SK-N-SH (cell line): ENCODE measurements around the gene ORMDL1.

Experiments
- ELF1 ChIP-seq: IDR thresholded peaks from 2 replicates; pipeline ENCODE4 v1.4.0; 2012
- EZH2phosphoT487 ChIP-seq: fragments of 200-600 bp; sonication (generic); IDR thresholded peaks from 2 replicates; pipeline ENCODE4 v1.6.1; 2017; ENCODE audit warnings: low read depth, mixed run types, mild to moderate bottlenecking, antibody characterized with exemption, moderate library complexity, borderline replicate concordance
- FOXM1 ChIP-seq: IDR thresholded peaks from 2 replicates; pipeline ENCODE4 v1.4.0; 2012; ENCODE audit warnings: low read depth, mild to moderate bottlenecking
- NRF1 ChIP-seq: IDR thresholded peaks from 2 replicates; pipeline ENCODE4 v1.6.1; 2012; ENCODE audit warnings: low read depth, mild to moderate bottlenecking, low read length
- POLR2AphosphoS5 ChIP-seq: IDR thresholded peaks from 2 replicates; pipeline ENCODE4 v1.6.1; 2012; ENCODE audit warnings: low read depth, low read length
- RFX5 ChIP-seq: IDR thresholded peaks from 2 replicates; pipeline ENCODE4 v1.6.1; 2012; ENCODE audit warnings: mild to moderate bottlenecking, improper control_type of control experiment, low read length
- RXRA ChIP-seq: IDR thresholded peaks from 2 replicates; pipeline ENCODE4 v1.4.0; 2012; ENCODE audit warnings: low read depth, mild to moderate bottlenecking, borderline replicate concordance
- TCF12 ChIP-seq: IDR thresholded peaks from 2 replicates; pipeline ENCODE4 v1.4.0; 2012
- YY1 ChIP-seq: IDR thresholded peaks from 2 replicates; pipeline ENCODE4 v1.4.0; 2012; ENCODE audit warnings: low read depth, mild to moderate bottlenecking
- TF ChIP-seq, protein P1 (sequence below): fragments of 200-600 bp; sonication (generic); IDR thresholded peaks from 2 replicates; pipeline ENCODE4 v1.6.1; 2017; ENCODE audit warnings: antibody characterized with exemption, mild to moderate bottlenecking, moderate library complexity
- TF ChIP-seq, protein P2 (sequence below): IDR thresholded peaks from 2 replicates; pipeline ENCODE4 v1.4.0; 2012; ENCODE audit warnings: low read depth, borderline replicate concordance
- TF ChIP-seq, protein P3 (sequence below): fragments of 150-350 bp; IDR thresholded peaks from 2 replicates; pipeline ENCODE4 v1.6.1; 2017; ENCODE audit warnings: antibody characterized with exemption, low read length, low read depth, borderline replicate concordance
- TF ChIP-seq, protein P4 (sequence below): IDR thresholded peaks from 2 replicates; pipeline ENCODE4 v1.4.0; 2012; ENCODE audit warnings: low read depth

DNA sequence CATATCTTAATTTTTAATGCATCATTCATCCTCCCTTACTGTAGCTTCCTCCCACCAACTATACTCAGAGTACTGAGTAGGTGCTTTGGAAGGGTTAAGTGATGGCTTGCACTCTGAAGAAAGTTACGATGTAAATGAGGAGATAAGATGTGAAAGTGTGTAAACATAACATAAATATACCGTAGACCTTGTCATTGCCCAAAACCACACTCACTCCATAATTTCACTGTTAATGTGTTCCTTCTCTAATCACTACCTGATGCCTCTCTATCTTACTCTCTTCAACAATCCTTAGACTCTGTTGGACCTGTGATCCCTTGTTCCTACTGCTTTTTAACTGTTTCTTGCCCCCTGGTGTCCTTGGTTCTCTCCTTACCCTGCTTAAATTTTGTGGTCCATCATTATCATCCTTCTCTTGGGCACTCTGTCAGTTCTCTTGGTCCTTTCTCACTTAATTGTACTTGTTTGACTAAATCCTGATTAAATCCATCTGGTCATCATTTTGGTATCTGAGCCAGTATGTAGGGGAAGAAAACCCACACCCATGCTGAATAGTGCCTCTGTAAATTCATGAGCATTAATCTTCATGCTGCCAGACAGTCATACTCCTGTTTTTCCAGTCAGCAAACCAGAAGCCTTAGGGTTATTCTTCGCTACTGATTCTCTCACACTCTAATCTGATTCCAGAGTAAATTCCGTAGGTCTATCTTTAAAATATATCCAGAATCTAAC lies 45.1 kb upstream of the ORMDL1 start:
- TF ChIP-seq, protein P1, sequence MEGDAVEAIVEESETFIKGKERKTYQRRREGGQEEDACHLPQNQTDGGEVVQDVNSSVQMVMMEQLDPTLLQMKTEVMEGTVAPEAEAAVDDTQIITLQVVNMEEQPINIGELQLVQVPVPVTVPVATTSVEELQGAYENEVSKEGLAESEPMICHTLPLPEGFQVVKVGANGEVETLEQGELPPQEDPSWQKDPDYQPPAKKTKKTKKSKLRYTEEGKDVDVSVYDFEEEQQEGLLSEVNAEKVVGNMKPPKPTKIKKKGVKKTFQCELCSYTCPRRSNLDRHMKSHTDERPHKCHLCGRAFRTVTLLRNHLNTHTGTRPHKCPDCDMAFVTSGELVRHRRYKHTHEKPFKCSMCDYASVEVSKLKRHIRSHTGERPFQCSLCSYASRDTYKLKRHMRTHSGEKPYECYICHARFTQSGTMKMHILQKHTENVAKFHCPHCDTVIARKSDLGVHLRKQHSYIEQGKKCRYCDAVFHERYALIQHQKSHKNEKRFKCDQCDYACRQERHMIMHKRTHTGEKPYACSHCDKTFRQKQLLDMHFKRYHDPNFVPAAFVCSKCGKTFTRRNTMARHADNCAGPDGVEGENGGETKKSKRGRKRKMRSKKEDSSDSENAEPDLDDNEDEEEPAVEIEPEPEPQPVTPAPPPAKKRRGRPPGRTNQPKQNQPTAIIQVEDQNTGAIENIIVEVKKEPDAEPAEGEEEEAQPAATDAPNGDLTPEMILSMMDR: no peak
- no peak for TF ChIP-seq TCF12
- no peak for TF ChIP-seq NRF1
- no peak for TF ChIP-seq EZH2phosphoT487
- TF ChIP-seq ELF1: no peak
- TF ChIP-seq, protein P2, sequence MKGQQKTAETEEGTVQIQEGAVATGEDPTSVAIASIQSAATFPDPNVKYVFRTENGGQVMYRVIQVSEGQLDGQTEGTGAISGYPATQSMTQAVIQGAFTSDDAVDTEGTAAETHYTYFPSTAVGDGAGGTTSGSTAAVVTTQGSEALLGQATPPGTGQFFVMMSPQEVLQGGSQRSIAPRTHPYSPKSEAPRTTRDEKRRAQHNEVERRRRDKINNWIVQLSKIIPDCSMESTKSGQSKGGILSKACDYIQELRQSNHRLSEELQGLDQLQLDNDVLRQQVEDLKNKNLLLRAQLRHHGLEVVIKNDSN: no peak
- TF ChIP-seq, protein P3, sequence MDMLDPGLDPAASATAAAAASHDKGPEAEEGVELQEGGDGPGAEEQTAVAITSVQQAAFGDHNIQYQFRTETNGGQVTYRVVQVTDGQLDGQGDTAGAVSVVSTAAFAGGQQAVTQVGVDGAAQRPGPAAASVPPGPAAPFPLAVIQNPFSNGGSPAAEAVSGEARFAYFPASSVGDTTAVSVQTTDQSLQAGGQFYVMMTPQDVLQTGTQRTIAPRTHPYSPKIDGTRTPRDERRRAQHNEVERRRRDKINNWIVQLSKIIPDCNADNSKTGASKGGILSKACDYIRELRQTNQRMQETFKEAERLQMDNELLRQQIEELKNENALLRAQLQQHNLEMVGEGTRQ: no peak
- TF ChIP-seq FOXM1: no peak
- TF ChIP-seq, protein P4, sequence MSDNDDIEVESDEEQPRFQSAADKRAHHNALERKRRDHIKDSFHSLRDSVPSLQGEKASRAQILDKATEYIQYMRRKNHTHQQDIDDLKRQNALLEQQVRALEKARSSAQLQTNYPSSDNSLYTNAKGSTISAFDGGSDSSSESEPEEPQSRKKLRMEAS: no peak
- TF ChIP-seq POLR2AphosphoS5: no peak
- TF ChIP-seq YY1: no peak
- TF ChIP-seq RXRA: no peak
- TF ChIP-seq RFX5: no peak
